ENCODE data around the gene C9orf85. TPM values are rescaled to one million over a fixed set of nuclear protein-coding genes. Genes with fewer than 3 reads are reported as not detected.

C9orf85 gene
- total and polyA plus RNA-seq, 2 donors (not counting 3 experiments of a cell fraction or from before 2014, with no cell fraction given), result 8.3 to 11.3 TPM

- H3K9ac ChIP-seq (replicated peaks; ENCODE audit: extremely low read depth, insufficient read depth, low read length), result no peak overlapping the region
- H3K36me3 ChIP-seq (ENCODE audit: control insufficient read depth in 2 of 2, extremely low read depth in 1 of 2, insufficient read depth in 2 of 2, low read length in 2 of 2), result no peaks in the 10 kb centered on the region
- TF ChIP-seq FOS (IDR thresholded peaks at IDR 0.05; ENCODE audit: borderline replicate concordance, insufficient read depth, low read length) (no peak), CTCF (IDR thresholded peaks at IDR 0.05; ENCODE audit: extremely low read depth in 1 of 2, insufficient read depth in 1 of 2, low read depth in 1 of 2, low read length in 2 of 2) (no peak), JUN (IDR thresholded peaks at IDR 0.05; ENCODE audit: borderline replicate concordance, insufficient read depth, insufficient read length, low read depth) (no peak), MAX (IDR thresholded peaks at IDR 0.05; ENCODE audit: insufficient read depth, insufficient read length) (no peak), MYC (IDR thresholded peaks at IDR 0.05; ENCODE audit: low read depth, low read length) (no peak), POLR2AphosphoS5 (IDR thresholded peaks at IDR 0.05; ENCODE audit: insufficient read depth, low read depth, low read length) (no peak), GATA2 (IDR thresholded peaks at IDR 0.05; ENCODE audit: insufficient read depth, insufficient read length, low read depth, low read length) (no peak), POLR2A (IDR thresholded peaks at IDR 0.05; ENCODE audit: low read depth, low read length) (no peak), EZH2 (IDR thresholded peaks at IDR 0.05; ENCODE audit: borderline replicate concordance, low read depth, low read length, severe bottlenecking) (no peak)
- dilution Hi-C loops (cut with MboI; ENCODE audit: extremely low pct_ligation_motif_present, low sequenced_read_pairs), result no loop called here
- H3K9me3 ChIP-seq (replicated peaks; ENCODE audit: control insufficient read depth, insufficient read depth, low read length), result no peaks in the 10 kb centered on the region
- ChIA-PET CTCF (interaction anchor here (1.1 kb wide), 2 partner anchors 37 to 38 kb away, joined by 4 to 5 read pairs; no protein-coding TSS in a partner anchor), POLR2A (interaction anchor here (0.9 kb wide), 1 partner anchor 76 kb away, joined by 3 read pairs; the partner anchor contains the start of genes ABHD17B and C9orf85)
- H3K9me1 ChIP-seq (replicated peaks; ENCODE audit: control insufficient read depth, extremely low read depth, insufficient read depth, low read length), result no peaks in the 10 kb centered on the region
- no peak overlapping the region for H3K27ac ChIP-seq (ENCODE audit: insufficient read depth, low read depth, low read length)
- no peak overlapping the region for H3K4me2 ChIP-seq (ENCODE audit: insufficient read depth, low read length)
- no peak overlapping the region for H3K4me3 ChIP-seq (replicated peaks in 1 of 3; ENCODE audit: insufficient read depth in 1 of 3, low read depth in 1 of 3, low read length in 3 of 3)
- intact Hi-C loops (cut with micrococcal nuclease), result loop anchor here (2.0 kb wide), 1 partner anchor 70 kb away; no protein-coding TSS in a partner anchor
- no peaks in the 10 kb centered on the region for H4K20me1 ChIP-seq (replicated peaks; ENCODE audit: control insufficient read depth, extremely low read depth, insufficient read depth, low read length)
- no peaks in the 10 kb centered on the region for H3K79me2 ChIP-seq (ENCODE audit: control insufficient read depth, insufficient read depth, low read length)
- H3K4me1 ChIP-seq (ENCODE audit: control insufficient read depth, extremely low read depth, insufficient read depth, low read length), result no peaks in the 10 kb centered on the region
- no TSS peak for BruUV-seq (replicated peaks)
- no peaks in the 10 kb centered on the region for H3K27me3 ChIP-seq (ENCODE audit: control insufficient read depth in 2 of 2, insufficient read depth in 2 of 2, low read length in 2 of 2)
- H2AFZ ChIP-seq (ENCODE audit: low read depth, low read length), result no peak overlapping the region
- no peak for DNase-seq (ENCODE audit: low read depth, low spot score)
- FAIRE-seq, result no peak
Observed at GRCh38 chr9:71986900-71987299, 75.5 kb downstream of the C9orf85 start.
